ENCODE data around the gene PASD1.

GRCh38 chrX:151537572-151537971, 25.9 kb upstream of the PASD1 start:
- TF ChIP-seq POLR2AphosphoS5 (IDR thresholded peaks at IDR 0.05; ENCODE audit: low read depth, low read length) = no peak
- TF ChIP-seq CTCF (IDR thresholded peaks at IDR 0.05) = no peak
- TF ChIP-seq REST (IDR thresholded peaks at IDR 0.05; ENCODE audit: insufficient read depth in 1 of 2, low read depth in 2 of 2, low read length in 1 of 2) = no peak
- TF ChIP-seq SIN3A (IDR thresholded peaks at IDR 0.05; ENCODE audit: borderline replicate concordance, insufficient read depth, low read depth, low read length) = no peak

Data from Panc1 (cell line).